Colonic mucosa (tissue), 4 donors: ENCODE measurements around the gene ZNF174. TPM values are rescaled to one million over a fixed set of nuclear protein-coding genes. Genes with fewer than 3 reads are reported as not detected.

ENCODE experiments used
- DNase-seq: peaks from one replicate; pipeline ENCODE4 v3.0.0-alpha.2; 2020
- H3K27ac ChIP-seq: fragments of 200-600 bp; one replicate; pipeline ENCODE4 v1.8.0; 2021
- H3K27me3 ChIP-seq: fragments of 200-600 bp; one replicate; pipeline ENCODE4 v1.8.0; 2021
- H3K36me3 ChIP-seq: fragments of 200-600 bp; one replicate; pipeline ENCODE4 v1.8.0; 2021
- H3K4me1 ChIP-seq: fragments of 200-600 bp; one replicate; pipeline ENCODE4 v1.8.0; 2021; ENCODE audit warnings: mild to moderate bottlenecking
- H3K4me3 ChIP-seq: fragments of 200-600 bp; one replicate; pipeline ENCODE4 v1.8.0; 2021
- H3K9ac ChIP-seq, 2 donors: one replicate each; pipeline ENCODE4 v1.7.0; 2013; ENCODE audit warnings: control low read depth in 2 of 2, low read depth in 2 of 2, low read length in 2 of 2
- H3K9me3 ChIP-seq: fragments of 200-600 bp; one replicate; pipeline ENCODE4 v1.8.0; 2021
- intact Hi-C: fragments of 100-400 bp; cut with DNase I; formaldehyde crosslinking; loops from one replicate; pipeline ENCODE4 v1.14.1; 2022
- total RNA-seq, 2 donors: library from RNA; stranded (reverse); fragmentation: NEBNext Ultra II Directional in 1 of 2; extraction: Animal tissue kit (Norgen Biotek cat#: 25700) in 1 of 2; gene quantifications; one replicate each; pipeline ENCODE4 v1.2.1, GENCODE V29; 2021
- TF ChIP-seq, protein P1 (sequence below): fragments of 200-600 bp; IDR thresholded peaks from one replicate; pipeline ENCODE4 v1.8.0; 2022; ENCODE audit warnings: antibody characterized with exemption, mild to moderate bottlenecking
- donor health status: healthy.
- donor health status: DM: no; HTN: no; CAD: no.
- donor health status: DM: no; HTN: no; CAD: no.

Gene ZNF174
- total RNA-seq, 2 donors from 2014 or later: 6.7 to 6.8 TPM

GRCh38 chr16:3443108-3444031, 42.4 kb downstream of the ZNF174 start, which contains the start of the genes NAA60 and ZNF597:
Gene NAA60 (plus strand): TSS chr16:3443680. CDS start chr16:3476228, 32,548 bp downstream.
Gene ZNF597 (minus strand): TSS chr16:3443504. CDS start chr16:3443153, 351 bp downstream.
- no peaks in the 10 kb centered on the region for H3K36me3 ChIP-seq
- DNase-seq: peak; percentile 87
- no peaks in the 10 kb centered on the region for H3K27me3 ChIP-seq
- TF ChIP-seq, protein P1, sequence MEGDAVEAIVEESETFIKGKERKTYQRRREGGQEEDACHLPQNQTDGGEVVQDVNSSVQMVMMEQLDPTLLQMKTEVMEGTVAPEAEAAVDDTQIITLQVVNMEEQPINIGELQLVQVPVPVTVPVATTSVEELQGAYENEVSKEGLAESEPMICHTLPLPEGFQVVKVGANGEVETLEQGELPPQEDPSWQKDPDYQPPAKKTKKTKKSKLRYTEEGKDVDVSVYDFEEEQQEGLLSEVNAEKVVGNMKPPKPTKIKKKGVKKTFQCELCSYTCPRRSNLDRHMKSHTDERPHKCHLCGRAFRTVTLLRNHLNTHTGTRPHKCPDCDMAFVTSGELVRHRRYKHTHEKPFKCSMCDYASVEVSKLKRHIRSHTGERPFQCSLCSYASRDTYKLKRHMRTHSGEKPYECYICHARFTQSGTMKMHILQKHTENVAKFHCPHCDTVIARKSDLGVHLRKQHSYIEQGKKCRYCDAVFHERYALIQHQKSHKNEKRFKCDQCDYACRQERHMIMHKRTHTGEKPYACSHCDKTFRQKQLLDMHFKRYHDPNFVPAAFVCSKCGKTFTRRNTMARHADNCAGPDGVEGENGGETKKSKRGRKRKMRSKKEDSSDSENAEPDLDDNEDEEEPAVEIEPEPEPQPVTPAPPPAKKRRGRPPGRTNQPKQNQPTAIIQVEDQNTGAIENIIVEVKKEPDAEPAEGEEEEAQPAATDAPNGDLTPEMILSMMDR: no peak
- H3K9me3 ChIP-seq: no peaks in the 10 kb centered on the region
- intact Hi-C loops: loop anchor here (10.0 kb wide), 1 partner anchor 51 kb away; the partner anchor contains the start of gene C16orf90
- peak within 1 kb of the TSS; percentile 42 for H3K27ac ChIP-seq
- H3K4me1 ChIP-seq: no peaks in the 10 kb centered on the region
- peak within 1 kb of the TSS; percentile 63 for H3K4me3 ChIP-seq
- H3K9ac ChIP-seq: peak within 1 kb of the TSS; percentile 72 to 78

- H3K9ac ChIP-seq: peak overlapping the region; percentile 72 to 78
- no peaks in the 10 kb centered on the region for H3K4me1 ChIP-seq
- no peaks in the 10 kb centered on the region for H3K27me3 ChIP-seq
- intact Hi-C loops: loop anchor here (10.0 kb wide), 1 partner anchor 51 kb away; the partner anchor contains the start of gene C16orf90
- H3K27ac ChIP-seq: peak overlapping the region; percentile 42
- H3K36me3 ChIP-seq: no peaks in the 10 kb centered on the region
- peak overlapping the region; percentile 63 for H3K4me3 ChIP-seq
- peak; percentile 64 for DNase-seq
- TF ChIP-seq, protein P1: no peak
- H3K9me3 ChIP-seq: no peaks in the 10 kb centered on the region
Measured at GRCh38 chr16:3444032-3444388, 43.0 kb downstream of the ZNF174 start.

GRCh38 chr16:3454093-3454492, 53.1 kb downstream of the ZNF174 start:
- H3K27me3 ChIP-seq: no peaks in the 10 kb centered on the region
- H3K9ac ChIP-seq: no peak overlapping the region
- H3K4me1 ChIP-seq: peaks cover 11% of the 10 kb centered on the region
- no peak for DNase-seq
- intact Hi-C loops: no loop called here
- no peak overlapping the region for H3K27ac ChIP-seq
- TF ChIP-seq, protein P1: no peak
- no peaks in the 10 kb centered on the region for H3K9me3 ChIP-seq
- H3K4me3 ChIP-seq: no peak overlapping the region
- H3K36me3 ChIP-seq: no peaks in the 10 kb centered on the region

- no peaks in the 10 kb centered on the region for H3K36me3 ChIP-seq
- H3K27ac ChIP-seq: no peak overlapping the region
- intact Hi-C loops: no loop called here
- no peak for DNase-seq
- H3K27me3 ChIP-seq: no peaks in the 10 kb centered on the region
- H3K4me1 ChIP-seq: peaks cover 17% of the 10 kb centered on the region
- no peak overlapping the region for H3K9ac ChIP-seq
- TF ChIP-seq, protein P1: no peak
- no peak overlapping the region for H3K4me3 ChIP-seq
- no peaks in the 10 kb centered on the region for H3K9me3 ChIP-seq
Measured at GRCh38 chr16:3454631-3455147, 53.7 kb downstream of the ZNF174 start.

- TF ChIP-seq, protein P1: peak; percentile 33
- Histone ChIP-seq H3K36me3 (no peaks in the 10 kb centered on the region), H3K4me3 (peak overlapping the region; percentile 76), H3K27ac (peak overlapping the region; percentile 96), H3K4me1 (peaks cover 38% of the 10 kb centered on the region), H3K9ac (peak overlapping the region; percentile 90 to 98), H3K27me3 (no peaks in the 10 kb centered on the region), H3K9me3 (no peaks in the 10 kb centered on the region)
- peak; percentile 86 for DNase-seq
- intact Hi-C loops: no loop called here
Measured at GRCh38 chr16:3457434-3458252, 56.6 kb downstream of the ZNF174 start.
